HG03139 (cell line): ENCODE data around the gene RAB11FIP5.
A peak's percentile ranks its signal among the peaks of the same experiment; 100 is the strongest.

Source experiments
- ATAC-seq: cut with Tn5 transposase; IDR thresholded peaks from one replicate; pipeline ENCODE4 v1.9.1; 2021; ENCODE audit not compliant: unreplicated experiment

RAB11FIP5 gene

GRCh38 chr2:73088211-73088610 is 24.5 kb downstream of the RAB11FIP5 start:
- no peak for ATAC-seq

GRCh38 chr2:73087311-73087710 is 25.4 kb downstream of the RAB11FIP5 start:
- ATAC-seq: no peak

GRCh38 chr2:73085691-73086090 is 27.1 kb downstream of the RAB11FIP5 start:
- peak; percentile 76 for ATAC-seq

- ATAC-seq: no peak
Measured at GRCh38 chr2:73084971-73085370, 27.8 kb downstream of the RAB11FIP5 start.

- ATAC-seq: no peak
Measured at GRCh38 chr2:73083886-73084800, 28.6 kb downstream of the RAB11FIP5 start.

GRCh38 chr2:73082523-73083410 is 30.0 kb downstream of the RAB11FIP5 start:
- no peak for ATAC-seq

- ATAC-seq: no peak
Measured at GRCh38 chr2:73081181-73081671, 31.5 kb downstream of the RAB11FIP5 start.

GRCh38 chr2:73080321-73081131 is 32.2 kb downstream of the RAB11FIP5 start:
- ATAC-seq: no peak

GRCh38 chr2:73079636-73080035 is 33.1 kb downstream of the RAB11FIP5 start:
- no peak for ATAC-seq

GRCh38 chr2:73078457-73079411 is 34.0 kb downstream of the RAB11FIP5 start:
- ATAC-seq: no peak

GRCh38 chr2:73077424-73077795 is 35.3 kb downstream of the RAB11FIP5 start:
- no peak for ATAC-seq

- ATAC-seq: no peak
Measured at GRCh38 chr2:73076701-73077423, 35.9 kb downstream of the RAB11FIP5 start.

GRCh38 chr2:73075477-73076373 is 37.0 kb downstream of the RAB11FIP5 start:
- ATAC-seq: no peak

- ATAC-seq: no peak
Measured at GRCh38 chr2:73074110-73075069, 38.4 kb downstream of the RAB11FIP5 start.

- ATAC-seq: no peak
Measured at GRCh38 chr2:73072416-73072815, 40.3 kb downstream of the RAB11FIP5 start.

- no peak for ATAC-seq
Measured at GRCh38 chr2:73072129-73072395, 40.7 kb downstream of the RAB11FIP5 start.
